T-cell (primary cell): ENCODE measurements around the gene TMTC1. TPM values are rescaled to one million over a fixed set of nuclear protein-coding genes. Genes with fewer than 3 reads are reported as not detected.

ENCODE experiments used
- ATAC-seq, 4 experiments: fragments of 200-7000 bp in 3 of 4; fragments of 150-1000 bp in 1 of 4; cut with Tn5 transposase; replicated peaks in 1 of 4; 1 replicate in 3 of 4; 2 replicates in 1 of 4; pipeline ENCODE4 v1.10.0; 2021; ENCODE audit warnings: moderate library complexity in 3 of 4, mild to moderate bottlenecking in 2 of 4, moderate number of reproducible peaks in 1 of 4
- CTCF ChIA-PET, 2 donors: fragments of 300-600 bp; sonication (Branson Sonifier 250); formaldehyde crosslinking; loops; one replicate each; lab custom pipeline; 2022; ENCODE audit warnings: antibody characterized with exemption in 2 of 2; lab: Charles Lee
- POLR2A ChIA-PET, 2 donors: fragments of 300-600 bp; sonication (Branson Sonifier 250); formaldehyde crosslinking; loops; one replicate each; lab custom pipeline; 2022; ENCODE audit warnings: antibody characterized with exemption in 2 of 2; lab: Charles Lee
- DNase-seq, 35 experiments: peaks; one replicate each; pipeline versions ENCODE4 v3.0.0 to v3.0.0-alpha.2; 2013 to 2023
- H3K27ac ChIP-seq: one replicate; pipeline ENCODE4 v1.5.1; 2013; ENCODE audit warnings: low read length
- H3K27me3 ChIP-seq, 2 experiments: replicated peaks in 1 of 2; 1 replicate in 1 of 2; 2 replicates in 1 of 2; pipeline versions ENCODE4 v1.6.1 to v1.7.0; 2013; ENCODE audit warnings: low read length in 1 of 2, mixed read lengths in 1 of 2; ENCODE audit not compliant: control insufficient read depth in 2 of 2, insufficient read depth in 2 of 2; ENCODE audit errors: extremely low read depth in 1 of 2
- H3K36me3 ChIP-seq, 2 donors: 1 replicate in 1 of 2; 2 replicates in 1 of 2; pipeline versions ENCODE4 v1.6.1 to v1.7.0; 2013; ENCODE audit warnings: low read length in 1 of 2; ENCODE audit not compliant: control insufficient read depth in 2 of 2, insufficient read depth in 1 of 2; ENCODE audit errors: extremely low read depth in 1 of 2
- H3K4me1 ChIP-seq, 2 experiments: 1 replicate in 1 of 2; 2 replicates in 1 of 2; pipeline versions ENCODE4 v1.6.1 to v1.7.0; 2013; ENCODE audit warnings: low read length in 2 of 2, mixed read lengths in 1 of 2; ENCODE audit not compliant: insufficient read depth in 2 of 2, control insufficient read depth in 1 of 2; ENCODE audit errors: extremely low read depth in 1 of 2
- H3K4me3 ChIP-seq, 2 donors: 1 replicate in 1 of 2; 2 replicates in 1 of 2; pipeline versions ENCODE4 v1.5.1 to v1.7.0; 2013; ENCODE audit warnings: mild to moderate bottlenecking in 2 of 2, low read length in 1 of 2, moderate library complexity in 1 of 2; ENCODE audit not compliant: control insufficient read depth in 1 of 2; ENCODE audit errors: extremely low read depth in 1 of 2
- H3K9me3 ChIP-seq: 2 replicates; pipeline ENCODE4 v1.7.0; 2013
- H3K27ac Mint-ChIP-seq, 2 donors: one replicate each; pipeline ENCODE4 v1.8.0; 2020 to 2021; ENCODE audit warnings: mild to moderate bottlenecking in 2 of 2, mixed read lengths in 2 of 2
- H3K27me3 Mint-ChIP-seq, 2 donors: one replicate each; pipeline ENCODE4 v1.8.0; 2021 to 2022; ENCODE audit warnings: mixed read lengths in 2 of 2
- H3K36me3 Mint-ChIP-seq: one replicate; pipeline ENCODE4 v1.8.0; 2021; ENCODE audit warnings: mixed read lengths
- H3K4me1 Mint-ChIP-seq, 3 donors: one replicate each; pipeline ENCODE4 v1.8.0; 2020 to 2022; ENCODE audit warnings: mixed read lengths in 3 of 3, mild to moderate bottlenecking in 1 of 3
- H3K4me3 Mint-ChIP-seq, 3 donors: one replicate each; pipeline ENCODE4 v1.8.0; 2020 to 2022; ENCODE audit warnings: mild to moderate bottlenecking in 3 of 3, mixed read lengths in 3 of 3, moderate library complexity in 3 of 3
- H3K9me3 Mint-ChIP-seq, 3 donors: one replicate each; pipeline ENCODE4 v1.8.0; 2020 to 2022; ENCODE audit warnings: mixed read lengths in 3 of 3
- WGBS: methylation state at CpG from one replicate; pipeline ENCODE4 v1.1.5; 2013; ENCODE audit warnings: missing lambda C conversion rate; ENCODE audit not compliant: insufficient coverage; 5-methylcytosine and 5-hydroxymethylcytosine counted together
- total RNA-seq, 35 experiments: library from RNA in 6 of 35; stranded (reverse) in 6 of 35; fragments of 120-200 nt in 1 of 35; gene quantifications; one replicate each; pipeline versions ENCODE4 v1.2.1 to v1.2.4 and lab custom pipeline; 2013 to 2026

Gene TMTC1
- total RNA-seq, 5 donors from 2014 or later (not counting 1 experiment from before 2014, with no cell fraction given): 0.10 to 0.44 (median 0.29) TPM; not detected in 1

- no peak overlapping the region for H3K27ac ChIP-seq
- H3K4me3 ChIP-seq: no peak overlapping the region
- Mint-ChIP-seq H3K27me3 (peaks cover 10 to 15% of the 10 kb centered on the region in 2 donors), H3K9me3 (no peaks in the 10 kb centered on the region), H3K27ac (no peak overlapping the region), H3K4me3 (no peak overlapping the region), H3K36me3 (no peaks in the 10 kb centered on the region), H3K4me1 (no peaks in the 10 kb centered on the region)
- ChIA-PET CTCF (no interaction called here), POLR2A (no interaction called here)
- no peaks in the 10 kb centered on the region for H3K36me3 ChIP-seq
- H3K9me3 ChIP-seq: no peaks in the 10 kb centered on the region
- H3K4me1 ChIP-seq: no peaks in the 10 kb centered on the region
- WGBS: 60% methylated on average over 1 of the region's 2 CpGs
- H3K27me3 ChIP-seq: peaks cover 0 to 5% of the 10 kb centered on the region in 2 experiments
- no peak for ATAC-seq
- DNase-seq: no peak
Observed at GRCh38 chr12:29516431-29516875, 267.3 kb downstream of the TMTC1 start.

GRCh38 chr12:29510591-29511185, 273.1 kb downstream of the TMTC1 start:
- ChIA-PET POLR2A (interaction anchor here (0.6 kb wide), 2 partner anchors 91 to 96 kb away, joined by 3 to 4 read pairs; no protein-coding TSS in a partner anchor), CTCF (no interaction called here)
- WGBS: 83% methylated on average over 4 of the region's 6 CpGs
- Histone ChIP-seq H3K27me3 (peaks cover 0 to 9% of the 10 kb centered on the region in 2 experiments), H3K4me3 (no peak overlapping the region), H3K27ac (no peak overlapping the region), H3K36me3 (no peaks in the 10 kb centered on the region), H3K4me1 (no peaks in the 10 kb centered on the region), H3K9me3 (no peaks in the 10 kb centered on the region)
- no peak overlapping the region for H3K27ac Mint-ChIP-seq
- no peak for DNase-seq
- ATAC-seq: no peak
- no peak overlapping the region for H3K4me3 Mint-ChIP-seq
- H3K36me3 Mint-ChIP-seq: no peaks in the 10 kb centered on the region
- no peaks in the 10 kb centered on the region for H3K4me1 Mint-ChIP-seq
- H3K27me3 Mint-ChIP-seq: peaks cover 15 to 32% of the 10 kb centered on the region in 2 donors
- no peaks in the 10 kb centered on the region for H3K9me3 Mint-ChIP-seq

GRCh38 chr12:29509503-29509902, 274.2 kb downstream of the TMTC1 start:
- H3K27me3 Mint-ChIP-seq: peaks cover 11 to 32% of the 10 kb centered on the region in 2 donors
- no peaks in the 10 kb centered on the region for H3K9me3 Mint-ChIP-seq
- no peaks in the 10 kb centered on the region for H3K4me1 Mint-ChIP-seq
- Histone ChIP-seq H3K27ac (no peak overlapping the region), H3K36me3 (no peaks in the 10 kb centered on the region), H3K4me1 (no peaks in the 10 kb centered on the region), H3K27me3 (peaks cover 0 to 4% of the 10 kb centered on the region in 2 experiments), H3K9me3 (no peaks in the 10 kb centered on the region), H3K4me3 (no peak overlapping the region)
- no peak overlapping the region for H3K27ac Mint-ChIP-seq
- ChIA-PET CTCF (no interaction called here), POLR2A (no interaction called here)
- H3K36me3 Mint-ChIP-seq: no peaks in the 10 kb centered on the region
- H3K4me3 Mint-ChIP-seq: no peak overlapping the region
- no CpG with 5 or more reads among the region's 1 CpG for WGBS
- no peak for DNase-seq
- ATAC-seq: no peak

- Mint-ChIP-seq H3K4me3 (no peak overlapping the region), H3K36me3 (no peaks in the 10 kb centered on the region), H3K27me3 (peaks cover 12 to 31% of the 10 kb centered on the region in 2 donors), H3K4me1 (no peaks in the 10 kb centered on the region), H3K27ac (no peak overlapping the region), H3K9me3 (no peaks in the 10 kb centered on the region)
- no peak overlapping the region for H3K27ac ChIP-seq
- 83% methylated on average over 2 of the region's 2 CpGs for WGBS
- no peak for DNase-seq
- no peaks in the 10 kb centered on the region for H3K36me3 ChIP-seq
- no peaks in the 10 kb centered on the region for H3K9me3 ChIP-seq
- no peaks in the 10 kb centered on the region for H3K4me1 ChIP-seq
- POLR2A ChIA-PET: no interaction called here
- no peak for ATAC-seq
- peaks cover 0 to 4% of the 10 kb centered on the region in 2 experiments for H3K27me3 ChIP-seq
- CTCF ChIA-PET: no interaction called here
- H3K4me3 ChIP-seq: no peak overlapping the region
Observed at GRCh38 chr12:29508949-29509348, 274.8 kb downstream of the TMTC1 start.

- CTCF ChIA-PET: no interaction called here
- no peaks in the 10 kb centered on the region for H3K9me3 Mint-ChIP-seq
Observed at GRCh38 chr12:29505122-29505521, 278.6 kb downstream of the TMTC1 start.

GRCh38 chr12:29503283-29503682, 280.5 kb downstream of the TMTC1 start:
- DNase-seq (no peak), ATAC-seq (no peak)
- Mint-ChIP-seq H3K4me3 (no peak overlapping the region), H3K36me3 (no peaks in the 10 kb centered on the region), H3K27ac (no peak overlapping the region), H3K27me3 (peaks cover 9 to 23% of the 10 kb centered on the region in 2 donors), H3K4me1 (no peaks in the 10 kb centered on the region), H3K9me3 (no peaks in the 10 kb centered on the region)
- no peaks in the 10 kb centered on the region for H3K27me3 ChIP-seq
- no peak overlapping the region for H3K4me3 ChIP-seq
- ChIA-PET POLR2A (no interaction called here), CTCF (no interaction called here)
- no peak overlapping the region for H3K27ac ChIP-seq
- H3K4me1 ChIP-seq: no peaks in the 10 kb centered on the region
- no peaks in the 10 kb centered on the region for H3K36me3 ChIP-seq
- no peaks in the 10 kb centered on the region for H3K9me3 ChIP-seq

More at GRCh38 chr12:29505122-29505521, 278.6 kb downstream of the TMTC1 start:
- Mint-ChIP-seq H3K36me3 (no peaks in the 10 kb centered on the region), H3K4me1 (no peaks in the 10 kb centered on the region), H3K4me3 (no peak overlapping the region), H3K27me3 (peaks cover 11 to 26% of the 10 kb centered on the region in 2 donors), H3K27ac (no peak overlapping the region)
- no peaks in the 10 kb centered on the region for H3K4me1 ChIP-seq
- H3K27ac ChIP-seq: no peak overlapping the region
- no peaks in the 10 kb centered on the region for H3K9me3 ChIP-seq
- DNase-seq: no peak
- no peaks in the 10 kb centered on the region for H3K36me3 ChIP-seq
- peaks cover 0 to 4% of the 10 kb centered on the region in 2 experiments for H3K27me3 ChIP-seq
- WGBS: no CpG with 5 or more reads among the region's 3 CpGs
- POLR2A ChIA-PET: no interaction called here
- no peak overlapping the region for H3K4me3 ChIP-seq
- no peak for ATAC-seq
